GM12878 (cell line): ENCODE data around the gene PNPLA5. TPM values are rescaled to one million over a fixed set of nuclear protein-coding genes. Genes with fewer than 3 reads are reported as not detected.

Experiments
- ATAC-seq: fragments of 200-7000 bp; cut with Tn5 transposase; 3 replicates; pipeline ENCODE4 v1.9.1; 2020; ENCODE audit warnings: mild to moderate bottlenecking, moderate library complexity
- BruUV-seq: library from RNA; stranded (reverse); fragments of 400-500 nt; replicated peaks from 2 replicates; lab custom pipeline; 2021; lab: Mats Ljungman, UMichigan
- CTCF ChIA-PET: fragments of 300-600 bp; sonication (Branson Sonifier 250); formaldehyde crosslinking; extraction: SDS; loops from one replicate; lab custom pipeline; 2021; ENCODE audit warnings: inconsistent platforms; lab: Yijun Ruan, JAX
- POLR2A ChIA-PET: fragments of 350-600 bp; formaldehyde crosslinking; extraction: SDS; loops from one replicate; lab custom pipeline; 2021; ENCODE audit warnings: inconsistent platforms; lab: Charles Lee
- RAD21 ChIA-PET: fragments of 300-600 bp; sonication (Branson Sonifier 250); formaldehyde crosslinking; loops from one replicate; lab custom pipeline; 2023; ENCODE audit warnings: antibody characterized with exemption; ENCODE audit not compliant: unreplicated experiment; lab: Charles Lee
- SMC1A ChIA-PET: fragments of 300-600 bp; sonication (Branson Sonifier 250); formaldehyde crosslinking; loops from one replicate; lab custom pipeline; 2023; ENCODE audit not compliant: unreplicated experiment, uncharacterized antibody; lab: Charles Lee
- DNase-seq: peaks from one replicate; pipeline ENCODE4 v3.0.0-alpha.2; 2011; ENCODE audit warnings: low read depth, low spot score
- FAIRE-seq: peaks from 3 replicates; lab custom pipeline; 2011; peaks lifted over from hg19 to GRCh38; lab: Jason Lieb, UNC
- H2AFZ ChIP-seq: 2 replicates; pipeline ENCODE4 v1.6.0; 2011; ENCODE audit warnings: low read depth, low read length, control low read depth; ENCODE audit not compliant: control insufficient read depth
- H3K27ac ChIP-seq: 2 replicates; pipeline ENCODE4 v1.5.1; 2011; ENCODE audit warnings: control low read depth; ENCODE audit not compliant: control insufficient read depth, insufficient read depth
- H3K27me3 ChIP-seq, 2 experiments: replicated peaks in 1 of 2; 2 replicates each; pipeline versions ENCODE4 v1.6.0 to v1.6.1; 2011; ENCODE audit warnings: low read length in 1 of 2; ENCODE audit not compliant: control insufficient read depth in 2 of 2, insufficient read depth in 2 of 2
- H3K36me3 ChIP-seq, 2 experiments: 2 replicates each; pipeline ENCODE4 v1.5.1; 2011; ENCODE audit warnings: low read length in 1 of 2; ENCODE audit not compliant: control insufficient read depth in 2 of 2, insufficient read depth in 2 of 2
- H3K4me1 ChIP-seq: 2 replicates; pipeline ENCODE4 v1.6.1; 2011; ENCODE audit warnings: mild to moderate bottlenecking, low read length, moderate library complexity, mixed read lengths; ENCODE audit not compliant: control insufficient read depth, insufficient read depth
- H3K4me2 ChIP-seq: 2 replicates; pipeline ENCODE4 v1.6.0; 2011; ENCODE audit warnings: control low read depth; ENCODE audit not compliant: control insufficient read depth, insufficient read depth
- H3K4me3 ChIP-seq: fragments of 200-600 bp; sonication (generic); 2 replicates; pipeline ENCODE4 v1.5.1; 2016
- H3K79me2 ChIP-seq: 2 replicates; pipeline ENCODE4 v1.6.0; 2011; ENCODE audit warnings: low read length; ENCODE audit not compliant: control insufficient read depth, insufficient read depth
- H3K9ac ChIP-seq: 2 replicates; pipeline ENCODE4 v1.8.0; 2011; ENCODE audit warnings: low read length, control low read depth, mixed read lengths; ENCODE audit not compliant: control insufficient read depth, insufficient read depth
- H3K9me3 ChIP-seq: replicated peaks from 3 replicates; pipeline ENCODE4 v1.5.1; 2011; ENCODE audit warnings: mild to moderate bottlenecking, low read length; ENCODE audit not compliant: control insufficient read depth, insufficient read depth
- H4K20me1 ChIP-seq: 2 replicates; pipeline ENCODE4 v1.6.0; 2011; ENCODE audit not compliant: control insufficient read depth, insufficient read depth
- BCL11A ChIP-seq: IDR thresholded peaks from 2 replicates; pipeline ENCODE4 v1.6.1; 2011; ENCODE audit warnings: low read depth, low read length
- CBX3 ChIP-seq: fragments of 200-600 bp; sonication (generic); IDR thresholded peaks from 2 replicates; pipeline ENCODE4 v1.6.1; 2016; ENCODE audit warnings: low read depth, borderline replicate concordance
- CREB1 ChIP-seq: IDR thresholded peaks from 2 replicates; pipeline ENCODE4 v1.6.1; 2012; ENCODE audit warnings: low read depth, mild to moderate bottlenecking, inconsistent platforms
- DPF2 ChIP-seq: fragments of 450-650 bp; IDR thresholded peaks from 2 replicates; pipeline ENCODE4 v1.6.1; 2017; ENCODE audit warnings: mild to moderate bottlenecking
- ESRRA ChIP-seq: IDR thresholded peaks from 2 replicates; pipeline ENCODE4 v1.6.1; 2012; ENCODE audit warnings: mild to moderate bottlenecking, low read length, improper control_type of control experiment
- HDAC6 ChIP-seq: fragments of 200-600 bp; sonication (generic); IDR thresholded peaks from one replicate; pipeline ENCODE4 v1.8.0; 2017; ENCODE audit warnings: antibody characterized with exemption; ENCODE audit not compliant: unreplicated experiment
- IRF5 ChIP-seq: fragments of 450-650 bp; IDR thresholded peaks from 2 replicates; pipeline ENCODE4 v1.6.1; 2017; ENCODE audit warnings: borderline replicate concordance
- MTA3 ChIP-seq: IDR thresholded peaks from 2 replicates; pipeline ENCODE4 v1.6.1; 2012; ENCODE audit warnings: low read length, inconsistent platforms, borderline replicate concordance
- MXI1 ChIP-seq: fragments of 150-350 bp; IDR thresholded peaks from 2 replicates; pipeline ENCODE4 v1.6.1; 2011; ENCODE audit warnings: low read depth, mild to moderate bottlenecking, inconsistent platforms, low read length, improper control_type of control experiment
- NFYB ChIP-seq: IDR thresholded peaks from 2 replicates; pipeline ENCODE4 v1.6.1; 2011; ENCODE audit warnings: low read depth, mild to moderate bottlenecking, low read length, improper control_type of control experiment, moderate library complexity; ENCODE audit not compliant: insufficient read depth
- WGBS: methylation state at CpG from one replicate; pipeline ENCODE4 v1.1.6; 2016; ENCODE audit warnings: low lambda C conversion rate; ENCODE audit not compliant: insufficient replicate concordance, insufficient coverage; ENCODE audit errors: missing lambda C conversion rate; 5-methylcytosine and 5-hydroxymethylcytosine counted together
- in situ Hi-C: fragments of 300-500 bp; cut with MboI; formaldehyde crosslinking; loops from 9 replicates; pipeline ENCODE4 v1.14.3; 2018; ENCODE audit warnings: mixed read lengths
- intact Hi-C: fragments of 100-400 bp; cut with micrococcal nuclease; formaldehyde crosslinking; loops from one replicate; pipeline ENCODE4 v1.14.2; 2022; ENCODE audit not compliant: unreplicated experiment
- polyA plus RNA-seq, 11 experiments: library from polyadenylated mRNA; depleted of rRNA in 4 of 11; unstranded in 6 of 11; stranded (reverse) in 5 of 11; fragments of >200 nt; fragmentation: Nextera tagmentation in 4 of 11; fragmentation: Illumina TruSeq in 1 of 11; extraction: Ambion mirVana in 4 of 11; extraction: Trizol in 1 of 11; gene quantifications; 1 replicate in 1 of 11; 2 replicates in 10 of 11; pipeline versions ENCODE4 v1.2.1 to v1.2.3, GENCODE V29; 2011 to 2016; ENCODE audit warnings: inconsistent platforms in 2 of 11, missing spikeins in 2 of 11, low read depth in 1 of 11
- total RNA-seq, 4 experiments: library from RNA; depleted of rRNA in 3 of 4; stranded (reverse); fragments of >200 nt in 3 of 4; fragmentation: Illumina TruSeq in 1 of 4; extraction: Trizol in 1 of 4; gene quantifications; 2 replicates each; pipeline versions ENCODE4 v1.2.1 to v1.2.3, GENCODE V29; 2013 to 2021

Gene PNPLA5
- total and polyA plus RNA-seq, 10 of the 15 experiments (the other 5 are each of a cell fraction or from before 2014, with no cell fraction given) = not detected

- TF ChIP-seq NFYB = no peak
Measured at GRCh38 chr22:43897751-43898261, 6.0 kb upstream of the PNPLA5 start (continued).

- in situ Hi-C loops = no loop called here
- Histone ChIP-seq H3K79me2 (no peaks in the 10 kb centered on the region), H3K9me3 (no peaks in the 10 kb centered on the region), H2AFZ (no peak overlapping the region), H3K4me1 (no peaks in the 10 kb centered on the region), H3K36me3 (no peaks in the 10 kb centered on the region), H3K27ac (no peak overlapping the region), H3K4me3 (no peak overlapping the region), H3K9ac (no peak overlapping the region), H3K4me2 (no peak overlapping the region), H4K20me1 (no peaks in the 10 kb centered on the region; the same call in 1 of the 2 replicates), H3K27me3 (peaks cover 5 to 11% of the 10 kb centered on the region in 2 experiments; a peak in 3 of 4 replicates)
- no TSS peak for BruUV-seq
- WGBS = 14% methylated on average over 11 of the region's 11 CpGs
- TF ChIP-seq MXI1 = no peak
- TF ChIP-seq IRF5 = no peak
- no peak for TF ChIP-seq BCL11A
- TF ChIP-seq DPF2 = no peak
- no peak for TF ChIP-seq MTA3
- TF ChIP-seq CREB1 = no peak
- TF ChIP-seq ESRRA = no peak
- no peak for TF ChIP-seq HDAC6
- no peak for TF ChIP-seq CBX3
- CTCF ChIA-PET = interaction anchor here (1.4 kb wide), 1 partner anchor 13 kb away, joined by 4 read pairs; no protein-coding TSS in a partner anchor
- SMC1A ChIA-PET = no interaction called here
- intact Hi-C loops = no loop called here
- FAIRE-seq (no peak), ATAC-seq (no peak), DNase-seq (no peak)
- RAD21 ChIA-PET = no interaction called here
- POLR2A ChIA-PET = no interaction called here
Measured at GRCh38 chr22:43895986-43896645, 4.3 kb upstream of the PNPLA5 start.
